HL-60 (cell line): ENCODE results near the gene BRD3.

Experiments used
- POLR2AphosphoS5 ChIP-seq: IDR thresholded peaks from 2 replicates; pipeline ENCODE4 v1.6.1; 2012; ENCODE audit warnings: low read depth
- TF ChIP-seq, protein P1 (sequence below): IDR thresholded peaks from one replicate; pipeline ENCODE4 v1.5.1; 2011; ENCODE audit warnings: low read length, control low read depth, inconsistent platforms; ENCODE audit not compliant: insufficient read depth
- TF ChIP-seq, protein P2 (sequence below): IDR thresholded peaks from 2 replicates; pipeline ENCODE4 v1.6.1; 2012; ENCODE audit warnings: low read depth; ENCODE audit not compliant: insufficient replicate concordance

DNA sequence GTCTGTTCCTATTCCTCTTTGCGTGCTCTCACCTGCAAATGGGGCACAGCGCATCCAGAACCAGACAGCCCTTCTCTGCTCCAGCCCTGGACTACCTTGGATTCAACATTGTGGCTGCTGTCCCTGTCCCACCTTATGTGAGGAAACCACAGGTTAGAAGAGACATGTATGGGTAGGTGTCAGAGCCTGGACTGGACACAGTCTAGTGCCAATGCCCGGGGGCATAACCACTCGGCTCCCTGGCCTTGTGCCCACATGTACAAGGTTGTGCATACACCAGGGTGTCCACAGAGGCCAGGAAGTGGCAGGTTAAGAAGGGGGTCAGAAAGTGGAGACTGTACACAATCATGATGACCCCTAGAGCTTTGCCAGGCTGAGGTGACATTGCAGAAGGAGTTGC is 22.1 kb upstream of the BRD3 start:
- TF ChIP-seq, protein P1, sequence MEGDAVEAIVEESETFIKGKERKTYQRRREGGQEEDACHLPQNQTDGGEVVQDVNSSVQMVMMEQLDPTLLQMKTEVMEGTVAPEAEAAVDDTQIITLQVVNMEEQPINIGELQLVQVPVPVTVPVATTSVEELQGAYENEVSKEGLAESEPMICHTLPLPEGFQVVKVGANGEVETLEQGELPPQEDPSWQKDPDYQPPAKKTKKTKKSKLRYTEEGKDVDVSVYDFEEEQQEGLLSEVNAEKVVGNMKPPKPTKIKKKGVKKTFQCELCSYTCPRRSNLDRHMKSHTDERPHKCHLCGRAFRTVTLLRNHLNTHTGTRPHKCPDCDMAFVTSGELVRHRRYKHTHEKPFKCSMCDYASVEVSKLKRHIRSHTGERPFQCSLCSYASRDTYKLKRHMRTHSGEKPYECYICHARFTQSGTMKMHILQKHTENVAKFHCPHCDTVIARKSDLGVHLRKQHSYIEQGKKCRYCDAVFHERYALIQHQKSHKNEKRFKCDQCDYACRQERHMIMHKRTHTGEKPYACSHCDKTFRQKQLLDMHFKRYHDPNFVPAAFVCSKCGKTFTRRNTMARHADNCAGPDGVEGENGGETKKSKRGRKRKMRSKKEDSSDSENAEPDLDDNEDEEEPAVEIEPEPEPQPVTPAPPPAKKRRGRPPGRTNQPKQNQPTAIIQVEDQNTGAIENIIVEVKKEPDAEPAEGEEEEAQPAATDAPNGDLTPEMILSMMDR: no peak
- TF ChIP-seq POLR2AphosphoS5: no peak
- TF ChIP-seq, protein P2, sequence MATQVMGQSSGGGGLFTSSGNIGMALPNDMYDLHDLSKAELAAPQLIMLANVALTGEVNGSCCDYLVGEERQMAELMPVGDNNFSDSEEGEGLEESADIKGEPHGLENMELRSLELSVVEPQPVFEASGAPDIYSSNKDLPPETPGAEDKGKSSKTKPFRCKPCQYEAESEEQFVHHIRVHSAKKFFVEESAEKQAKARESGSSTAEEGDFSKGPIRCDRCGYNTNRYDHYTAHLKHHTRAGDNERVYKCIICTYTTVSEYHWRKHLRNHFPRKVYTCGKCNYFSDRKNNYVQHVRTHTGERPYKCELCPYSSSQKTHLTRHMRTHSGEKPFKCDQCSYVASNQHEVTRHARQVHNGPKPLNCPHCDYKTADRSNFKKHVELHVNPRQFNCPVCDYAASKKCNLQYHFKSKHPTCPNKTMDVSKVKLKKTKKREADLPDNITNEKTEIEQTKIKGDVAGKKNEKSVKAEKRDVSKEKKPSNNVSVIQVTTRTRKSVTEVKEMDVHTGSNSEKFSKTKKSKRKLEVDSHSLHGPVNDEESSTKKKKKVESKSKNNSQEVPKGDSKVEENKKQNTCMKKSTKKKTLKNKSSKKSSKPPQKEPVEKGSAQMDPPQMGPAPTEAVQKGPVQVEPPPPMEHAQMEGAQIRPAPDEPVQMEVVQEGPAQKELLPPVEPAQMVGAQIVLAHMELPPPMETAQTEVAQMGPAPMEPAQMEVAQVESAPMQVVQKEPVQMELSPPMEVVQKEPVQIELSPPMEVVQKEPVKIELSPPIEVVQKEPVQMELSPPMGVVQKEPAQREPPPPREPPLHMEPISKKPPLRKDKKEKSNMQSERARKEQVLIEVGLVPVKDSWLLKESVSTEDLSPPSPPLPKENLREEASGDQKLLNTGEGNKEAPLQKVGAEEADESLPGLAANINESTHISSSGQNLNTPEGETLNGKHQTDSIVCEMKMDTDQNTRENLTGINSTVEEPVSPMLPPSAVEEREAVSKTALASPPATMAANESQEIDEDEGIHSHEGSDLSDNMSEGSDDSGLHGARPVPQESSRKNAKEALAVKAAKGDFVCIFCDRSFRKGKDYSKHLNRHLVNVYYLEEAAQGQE: no peak
